ENCODE measurements around the gene TUBGCP3.

TUBGCP3 gene

DNA sequence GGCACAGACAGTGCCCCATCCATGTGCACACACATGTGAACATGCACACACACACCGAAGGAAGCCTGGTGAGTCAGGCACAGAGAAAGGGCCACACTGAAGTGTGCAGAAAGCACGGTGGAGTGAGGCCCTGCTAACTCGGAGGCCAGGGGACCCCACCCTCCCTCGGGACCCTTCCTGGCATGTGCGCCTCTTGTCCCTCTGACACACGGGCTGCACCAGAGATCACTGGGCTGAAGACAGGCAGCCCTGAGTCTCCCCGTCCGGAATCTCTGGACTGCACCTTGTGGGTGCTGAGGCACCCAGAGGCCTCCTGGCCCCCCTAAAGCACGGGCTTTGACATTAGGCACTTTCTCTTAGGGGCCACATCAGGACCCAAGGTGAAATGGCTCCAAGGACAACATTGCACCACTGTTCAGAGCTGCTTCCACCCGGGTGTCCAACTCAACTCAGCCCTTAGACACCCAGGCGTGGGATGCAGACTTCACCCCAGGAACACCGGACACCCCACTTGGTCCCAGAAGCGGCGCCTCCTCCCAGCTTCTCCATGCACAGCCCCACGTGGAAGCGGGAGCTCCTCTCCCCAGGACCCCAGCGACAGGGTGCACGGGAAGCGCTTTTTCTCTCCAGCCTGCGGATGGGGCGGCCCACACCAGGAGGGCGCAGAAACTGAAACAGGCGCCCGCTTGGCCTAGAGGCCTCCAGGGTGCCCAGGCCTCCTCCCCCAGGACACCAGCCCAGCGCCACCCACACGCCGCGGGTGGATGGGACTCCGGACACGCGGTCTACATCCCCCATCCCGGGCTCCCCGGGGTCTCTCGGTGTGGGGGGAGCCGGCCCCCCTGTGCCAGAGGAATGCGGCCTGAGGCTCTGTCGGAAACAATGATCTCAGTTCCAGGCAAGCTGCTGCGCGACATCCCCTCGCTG is 121.6 kb downstream of the TUBGCP3 start:
- intact Hi-C loops (cut with DNase I): no loop called here
- DNase-seq: peak in 1 of 42 donors; percentile 37

DNA sequence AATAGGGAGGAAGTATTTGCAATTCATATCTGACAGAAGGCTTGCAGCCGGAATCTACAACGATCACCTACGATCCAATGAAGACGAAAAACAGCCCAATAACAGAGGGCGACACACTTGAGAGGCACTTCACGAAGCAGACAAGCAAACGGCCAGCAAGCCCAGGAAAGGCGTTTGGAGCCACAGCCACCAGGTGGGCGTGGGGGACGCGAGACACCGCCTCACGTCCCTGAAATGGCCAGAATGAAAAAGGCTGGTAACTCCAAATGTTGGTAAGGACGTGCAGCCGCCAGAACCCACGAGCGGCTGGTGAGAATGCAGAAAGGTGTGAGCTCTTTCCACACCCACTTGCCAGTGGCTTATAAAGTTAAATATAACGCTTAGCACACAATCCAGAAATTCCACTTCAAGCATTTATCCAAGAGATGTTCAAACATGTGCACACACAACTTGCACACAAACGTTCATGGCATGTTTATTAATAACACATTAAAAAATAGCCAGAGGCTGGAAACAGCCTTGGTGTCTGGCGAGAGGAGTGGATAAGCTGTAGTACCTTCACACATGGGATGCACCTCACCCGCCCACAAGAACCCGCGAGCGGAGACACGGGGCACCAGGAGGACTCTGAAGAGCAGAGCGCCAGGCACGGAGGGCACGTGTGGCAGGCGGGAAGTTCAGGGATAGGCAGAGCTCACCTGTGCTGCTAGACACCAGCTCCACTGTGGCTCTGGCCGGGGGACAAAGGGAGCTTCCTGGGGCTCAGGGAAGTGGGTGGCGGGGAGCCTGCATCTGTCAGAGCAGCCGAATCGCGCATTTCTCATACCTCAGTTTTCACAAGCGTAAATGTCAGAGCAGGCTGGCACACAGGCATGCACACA is 122.5 kb downstream of the TUBGCP3 start:
- intact Hi-C loops (cut with DNase I): no loop called here
- DNase-seq: peak in 3 of 42 donors; percentile 22 to 34 (median 23)

DNA sequence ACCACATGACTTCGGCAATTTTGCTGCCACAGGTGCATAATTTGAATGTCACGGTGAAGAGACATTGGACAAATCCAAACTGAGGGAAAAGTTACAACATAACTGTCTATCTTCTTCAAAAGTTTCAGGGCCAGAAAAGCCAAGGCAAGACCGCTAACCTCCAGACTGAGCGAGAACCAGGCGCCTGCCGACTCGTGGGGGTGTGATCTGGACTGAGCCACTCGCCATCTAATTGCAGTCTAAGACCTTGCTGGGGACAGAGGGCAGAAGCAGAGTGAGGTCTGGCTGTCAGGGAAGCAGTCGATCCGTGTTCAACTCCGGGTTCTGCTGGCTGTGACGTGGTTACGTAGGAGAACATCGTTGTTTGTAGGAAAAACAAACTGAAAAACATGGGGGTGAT is 123.2 kb downstream of the TUBGCP3 start:
- intact Hi-C loops (cut with DNase I): no loop called here
- DNase-seq: peak in 2 of 42 donors; percentile 19 to 25

DNA sequence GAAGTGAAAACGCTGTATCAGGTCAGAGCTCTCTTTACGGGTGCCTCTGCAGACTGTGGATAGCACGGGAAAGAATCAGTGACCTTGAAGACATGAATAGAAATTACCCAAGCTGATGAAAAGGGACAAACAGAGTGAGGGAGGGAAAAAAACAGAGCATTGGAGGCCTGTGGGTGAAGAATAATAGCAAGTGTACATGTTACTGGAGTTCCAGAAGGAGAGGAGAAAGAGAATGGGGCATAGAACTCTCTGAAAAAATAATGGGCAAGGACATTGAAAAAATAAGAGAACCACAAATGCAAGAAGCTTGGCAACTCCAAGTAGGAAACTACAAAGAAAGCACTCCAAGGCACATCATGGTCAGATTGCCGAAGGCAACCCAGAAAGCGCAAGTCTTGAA is 125.5 kb downstream of the TUBGCP3 start:
- no peak for DNase-seq
- intact Hi-C loops (cut with DNase I): no loop called here

DNA sequence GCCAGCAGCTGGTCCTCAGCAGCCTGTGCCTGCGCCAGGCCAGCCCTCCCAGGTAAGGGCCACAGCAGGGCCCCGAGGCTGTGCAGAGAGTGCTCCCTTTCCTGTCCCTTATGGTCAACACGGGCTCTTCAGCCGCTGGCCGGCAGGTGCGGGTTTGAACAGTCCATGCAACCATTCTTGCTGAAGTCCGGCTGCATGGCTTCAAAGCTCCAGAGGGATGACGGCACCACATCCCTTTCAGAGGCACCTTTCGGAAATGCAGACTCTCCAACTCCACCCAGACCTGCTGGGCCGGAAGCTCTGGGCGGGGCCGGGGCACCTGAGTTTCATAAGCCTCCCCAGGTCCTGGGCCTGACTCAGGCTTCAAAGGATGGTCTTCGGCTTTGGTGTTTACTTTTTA is 130.5 kb downstream of the TUBGCP3 start:
- intact Hi-C loops (cut with DNase I): no loop called here
- peak in 3 of 42 donors; percentile 28 to 38 (median 29) for DNase-seq

DNA sequence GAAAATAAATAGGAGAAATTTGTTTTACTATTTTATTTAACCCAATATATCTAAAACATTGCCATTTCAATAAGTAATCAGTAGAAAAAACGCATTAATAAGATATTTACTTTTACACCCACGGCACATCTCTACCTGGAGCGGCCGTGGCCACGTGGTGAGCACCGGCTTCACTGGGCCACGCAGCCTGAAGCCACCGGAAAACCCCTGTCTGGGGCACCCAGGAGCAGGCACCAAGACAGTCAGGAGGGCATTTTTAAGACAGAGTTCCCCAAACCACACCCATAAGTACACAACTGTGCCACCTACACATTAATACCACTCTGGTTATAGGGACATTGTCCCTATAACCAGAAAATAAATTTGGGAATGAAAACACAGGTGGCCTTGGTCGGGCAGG is 130.9 kb downstream of the TUBGCP3 start:
- intact Hi-C loops (cut with DNase I): no loop called here
- DNase-seq: peak in 1 of 42 donors; percentile 27

DNA sequence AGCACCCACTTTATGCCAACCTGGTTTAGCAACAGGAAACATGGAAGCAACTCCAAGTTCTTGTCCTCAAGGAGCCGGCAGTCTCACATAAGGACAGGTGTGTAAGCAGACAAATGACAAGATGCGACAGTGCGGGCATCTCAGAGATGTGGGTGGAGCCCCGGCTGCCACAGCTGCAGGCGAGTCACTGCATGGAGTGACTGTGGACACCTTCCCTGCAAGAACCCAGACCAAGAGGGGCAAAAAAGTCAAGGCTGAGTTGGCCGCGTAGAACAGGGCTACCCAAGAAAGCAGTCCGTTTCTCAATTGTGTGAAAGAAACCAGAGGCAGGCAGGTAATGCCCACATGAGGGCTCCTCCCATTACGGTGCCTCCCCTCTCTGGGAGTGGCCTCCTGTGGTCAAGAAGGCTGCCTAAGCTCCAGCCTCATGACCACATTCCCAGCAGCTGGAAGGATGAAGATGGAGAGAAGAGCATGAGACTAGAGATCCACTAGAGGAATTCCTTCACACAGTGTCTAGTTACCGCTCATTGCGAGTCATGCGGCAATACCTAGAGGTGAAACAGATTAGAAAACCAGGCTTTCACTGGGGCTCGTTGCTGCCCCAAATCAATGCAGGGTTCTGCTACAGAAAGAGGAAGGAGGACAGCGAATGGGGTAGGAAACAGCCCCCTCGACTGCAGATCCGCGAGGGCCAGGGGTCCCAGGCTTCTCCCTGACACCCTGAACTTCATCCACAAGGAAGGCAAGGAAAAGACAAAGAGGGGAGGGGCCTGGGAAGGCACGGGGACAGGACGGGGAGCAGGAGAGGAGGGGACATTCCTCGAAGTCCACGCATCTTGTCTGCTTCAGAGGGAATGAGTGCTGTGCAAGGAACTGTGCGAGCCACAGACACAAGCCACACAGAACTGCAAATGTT is 131.6 kb downstream of the TUBGCP3 start:
- peak in 3 of 42 donors; percentile 24 to 34 (median 28) for DNase-seq
- intact Hi-C loops (cut with DNase I): no loop called here

DNA sequence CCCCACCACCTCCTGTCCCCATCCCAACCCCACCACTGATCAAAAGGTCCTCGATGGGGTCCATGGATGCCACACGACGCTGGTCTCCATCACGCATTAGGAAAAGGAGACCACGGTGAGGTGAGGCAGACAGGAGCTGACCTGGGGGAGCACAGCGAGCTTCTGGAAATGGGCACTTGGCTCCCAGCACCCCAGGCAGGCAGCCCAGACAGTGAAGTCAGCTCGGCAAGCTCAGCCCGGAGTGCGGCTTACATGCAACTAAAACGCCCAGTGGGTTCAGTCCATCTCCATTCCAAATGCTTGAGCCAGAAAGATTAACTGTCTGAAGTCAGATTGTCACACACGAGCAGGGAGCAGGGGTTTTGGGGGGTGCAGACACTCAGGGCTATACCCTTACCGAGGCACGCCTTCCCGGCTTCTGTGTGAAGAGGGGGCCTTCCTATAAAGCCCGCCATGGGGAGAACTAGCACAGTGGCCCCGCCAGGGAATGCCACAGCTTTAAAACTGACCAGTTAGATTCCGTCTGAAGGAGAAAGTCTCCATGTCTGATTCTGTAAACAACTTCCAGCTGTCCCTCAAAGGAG is 132.4 kb downstream of the TUBGCP3 start:
- DNase-seq: peak in 3 of 42 donors; percentile 9 to 29 (median 21)
- intact Hi-C loops (cut with DNase I): no loop called here

DNA sequence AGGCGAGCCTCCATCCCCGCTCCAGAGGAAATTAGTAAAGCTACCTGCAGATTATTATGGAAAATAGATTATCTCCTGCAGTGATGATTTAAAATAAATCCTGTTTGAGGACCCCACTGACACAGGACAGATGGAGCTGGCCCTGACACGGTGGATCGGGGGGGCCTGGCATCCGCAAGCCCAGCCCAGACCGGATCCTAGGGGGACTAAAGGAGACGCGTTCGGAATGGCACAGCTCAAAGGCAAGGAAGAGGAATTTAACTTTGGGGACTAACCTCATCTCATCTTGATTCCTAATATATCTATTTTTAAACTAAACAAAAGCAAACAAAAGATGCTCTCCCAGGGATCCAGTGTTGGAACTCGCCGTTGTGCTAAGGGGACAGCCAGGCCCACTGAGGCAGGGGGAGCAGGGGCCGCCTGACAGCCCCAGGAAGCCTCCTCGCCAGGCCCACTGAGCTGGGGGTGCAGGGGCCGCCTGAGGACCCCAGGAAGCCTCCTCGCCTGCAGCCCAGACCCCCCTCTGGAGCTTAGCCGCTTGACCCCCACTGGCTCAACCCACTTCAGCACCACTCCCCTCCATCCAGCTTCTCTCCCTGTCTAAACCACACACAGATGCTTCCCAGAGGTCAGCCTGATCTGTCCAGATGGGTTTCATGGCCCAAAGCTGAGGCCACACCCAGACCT is 133.2 kb downstream of the TUBGCP3 start:
- intact Hi-C loops (cut with DNase I): no loop called here
- peak in 4 of 42 donors; percentile 4 to 30 (median 20) for DNase-seq

DNA sequence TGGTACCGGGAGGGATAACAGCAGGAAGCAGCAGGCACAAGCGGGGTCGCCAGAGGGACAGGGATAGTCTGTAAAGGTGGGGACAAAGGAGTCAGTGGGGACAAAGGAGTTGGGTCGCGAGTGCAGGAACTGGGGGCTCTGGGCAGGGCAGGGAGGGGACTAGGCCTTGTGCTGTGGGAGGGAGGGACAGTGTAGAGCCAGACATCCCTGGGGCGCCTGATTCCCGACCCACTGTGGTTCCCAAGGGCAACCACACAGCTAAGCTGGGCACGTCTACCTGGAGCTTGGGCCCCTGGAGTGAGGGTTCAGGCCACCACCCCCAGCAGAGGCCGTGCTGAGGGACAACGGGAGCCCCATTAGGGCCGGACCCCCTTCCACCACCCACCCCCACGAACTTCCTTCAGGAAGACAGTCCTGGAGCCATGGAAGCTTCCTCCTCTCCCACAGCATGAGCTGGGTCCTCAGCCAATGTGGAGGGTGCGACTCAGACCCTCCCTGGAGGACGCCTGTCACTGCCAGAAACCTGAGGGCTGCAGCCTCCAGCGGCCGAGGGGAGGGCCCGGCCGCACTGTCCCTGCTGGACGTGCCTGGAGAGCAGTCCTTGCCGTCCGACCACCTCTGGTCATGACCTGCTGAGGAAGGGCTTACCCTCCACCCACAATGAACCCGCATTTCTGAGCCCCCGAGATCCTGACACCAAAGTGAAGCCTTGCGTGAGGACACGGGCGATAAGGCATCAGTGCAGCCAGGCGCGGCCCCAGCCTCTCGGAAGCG is 133.9 kb downstream of the TUBGCP3 start:
- DNase-seq: peak in 5 of 42 donors; percentile 4 to 29 (median 12)
- intact Hi-C loops (cut with DNase I): no loop called here

DNA sequence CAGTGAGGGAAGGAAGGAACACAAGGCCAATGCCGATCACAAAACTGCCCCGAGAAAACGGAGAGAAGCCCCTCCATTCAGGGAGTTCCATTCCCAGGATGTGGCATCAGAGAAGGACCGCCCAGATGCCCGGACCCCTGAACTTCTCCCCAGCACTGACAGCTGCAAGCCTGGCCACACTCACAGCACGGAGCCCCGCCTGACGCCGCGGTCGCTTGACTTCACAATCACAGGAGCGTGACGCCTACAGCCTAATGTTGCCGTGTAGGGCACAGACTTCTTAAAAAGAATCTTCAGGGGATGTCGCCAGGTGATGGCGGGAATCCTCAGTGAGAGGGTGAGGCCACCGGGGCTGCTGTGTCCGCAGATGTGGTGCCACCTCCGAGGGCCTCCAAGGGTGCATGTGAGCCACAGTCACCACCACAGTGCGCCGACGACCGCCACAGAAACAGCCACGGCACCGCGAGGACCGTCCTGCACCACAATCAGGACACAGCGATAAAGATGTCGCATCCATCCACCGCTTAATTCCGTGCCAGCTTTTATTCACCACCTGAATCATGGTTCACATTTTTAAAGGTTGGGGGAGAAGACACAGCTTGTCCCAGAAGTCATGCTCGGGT is 134.6 kb downstream of the TUBGCP3 start:
- intact Hi-C loops (cut with DNase I): no loop called here
- DNase-seq: peak in 5 of 42 donors; percentile 3 to 32 (median 28)

DNA sequence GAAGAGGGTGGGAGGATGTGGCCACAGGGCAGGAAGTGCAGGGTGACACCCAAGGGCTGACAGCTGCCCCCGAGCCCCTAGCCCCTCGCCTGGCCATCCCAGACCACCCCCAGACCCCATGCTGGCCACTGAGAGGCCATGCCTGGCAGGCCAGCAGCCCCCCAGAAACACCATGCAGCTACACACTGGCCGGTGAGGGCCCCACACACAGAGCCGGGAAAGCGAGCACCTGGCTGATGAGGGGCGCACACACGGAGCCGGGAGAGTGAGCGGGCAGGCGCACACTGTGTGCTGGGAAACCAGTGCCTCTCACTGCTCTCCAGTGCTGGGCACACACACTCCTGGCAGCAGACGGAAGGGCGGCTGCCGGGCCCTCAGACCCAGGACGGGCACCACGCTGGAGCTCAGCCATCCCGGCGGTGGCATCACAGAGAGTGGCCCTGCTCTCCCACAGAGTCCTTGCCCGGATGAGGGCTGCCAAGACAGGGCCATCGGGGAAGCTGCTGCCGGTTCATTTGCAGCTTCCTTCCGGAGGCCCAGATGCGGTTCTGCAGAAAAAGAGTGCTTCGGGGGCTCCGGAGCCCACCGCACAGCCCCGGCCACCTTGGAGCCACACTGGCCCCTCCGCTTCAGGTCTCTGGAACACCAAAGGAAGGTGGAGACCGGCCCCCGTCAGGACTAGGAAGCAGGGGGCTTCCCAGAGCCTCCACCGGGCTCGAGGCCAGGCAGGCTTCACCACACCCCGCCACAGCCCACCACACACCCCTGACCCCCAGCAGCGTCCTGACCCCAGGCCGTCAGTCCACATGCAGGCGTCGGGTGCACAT is 135.4 kb downstream of the TUBGCP3 start:
- DNase-seq: peak in 3 of 42 donors; percentile 15 to 24 (median 18)
- intact Hi-C loops (cut with DNase I): no loop called here

DNA sequence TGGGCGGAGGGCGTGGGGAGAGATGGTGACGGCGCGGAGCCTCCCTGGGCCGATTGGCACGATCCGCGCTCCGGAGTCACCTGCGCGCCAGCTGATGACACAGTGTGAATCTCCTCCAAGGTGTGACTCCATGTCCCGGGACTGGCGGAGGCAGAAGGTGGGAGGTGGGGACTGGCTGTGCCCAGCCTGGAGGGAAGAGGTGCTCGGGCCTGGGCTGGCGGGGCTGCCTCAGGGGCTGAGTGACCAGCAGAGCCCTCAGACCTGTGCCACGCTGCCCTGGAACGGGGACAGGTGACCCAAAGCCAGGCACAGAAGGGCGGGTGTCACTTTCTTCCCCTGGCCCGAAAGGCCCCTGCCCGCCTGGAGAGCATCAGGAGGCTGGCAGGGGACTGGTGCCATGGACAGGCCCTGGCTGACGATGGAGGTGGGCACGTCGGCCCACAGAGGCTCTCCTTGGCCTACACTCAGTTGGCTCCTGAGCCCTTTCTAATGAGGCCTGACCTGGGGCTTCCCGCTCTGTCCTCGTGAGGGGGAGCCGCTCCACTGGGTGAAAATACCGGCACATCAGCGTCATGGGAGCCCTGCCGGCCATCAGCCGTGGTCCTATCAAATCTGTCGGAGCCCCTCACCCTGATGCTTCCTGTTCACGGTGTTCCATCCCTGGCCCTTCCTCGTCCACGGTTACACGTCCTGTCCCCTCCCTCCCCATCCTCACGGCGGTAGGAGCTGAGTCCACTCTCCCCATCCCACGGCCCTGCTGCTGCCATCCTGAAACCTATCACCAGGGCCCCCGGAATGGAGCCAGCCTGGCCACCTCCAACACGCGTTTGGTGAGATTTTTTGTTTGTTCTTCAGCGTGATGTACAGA is 136.2 kb downstream of the TUBGCP3 start:
- intact Hi-C loops (cut with DNase I): no loop called here
- DNase-seq: peak in 4 of 42 donors; percentile 8 to 28 (median 22)

DNA sequence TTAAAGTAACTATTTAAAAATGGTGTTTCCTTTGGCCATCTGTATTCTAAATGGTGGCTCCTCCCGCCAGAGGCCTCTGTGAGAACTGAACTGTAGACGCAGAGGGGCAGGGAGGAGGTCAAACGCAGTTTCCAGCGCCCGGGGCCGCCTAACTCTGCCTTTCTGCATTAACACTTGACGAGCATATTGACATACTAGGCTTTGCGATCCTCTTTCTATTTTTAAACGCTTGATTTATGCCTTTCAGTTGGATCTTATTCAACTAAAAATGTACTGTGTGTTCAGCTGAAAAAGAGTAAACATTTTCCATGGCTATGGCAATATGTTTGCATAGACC is 137.1 kb downstream of the TUBGCP3 start:
- peak in 2 of 42 donors; percentile 12 to 30 for DNase-seq
- intact Hi-C loops (cut with DNase I): no loop called here
